Measurements from ENCODE around the gene REC8.

REC8 gene

GRCh38 chr14:24132976-24133375 lies 38.9 kb upstream of the REC8 start:
- in situ Hi-C loops (cut with MboI; ENCODE audit: low pct_unique_long_range_greater_than_20kb, low sequenced_read_pairs, unreplicated experiment): no loop called here
- no peak for TF ChIP-seq CTCF (IDR thresholded peaks at IDR 0.05; ENCODE audit: extremely low read depth, insufficient read depth, missing control alignments)

GRCh38 chr14:24133735-24134134 lies 38.1 kb upstream of the REC8 start:
- no peak for DNase-seq (ENCODE audit: low spot score)
- in situ Hi-C loops (cut with MboI; ENCODE audit: low pct_unique_long_range_greater_than_20kb, low sequenced_read_pairs, unreplicated experiment): no loop called here
- no peak for TF ChIP-seq CTCF (IDR thresholded peaks at IDR 0.05; ENCODE audit: extremely low read depth, insufficient read depth, missing control alignments)

More at GRCh38 chr14:24132976-24133375, 38.9 kb upstream of the REC8 start:
- no peak for DNase-seq (ENCODE audit: low spot score)

GRCh38 chr14:24135584-24135833 lies 36.4 kb upstream of the REC8 start:
- in situ Hi-C loops (cut with MboI; ENCODE audit: low pct_unique_long_range_greater_than_20kb, low sequenced_read_pairs, unreplicated experiment): no loop called here
- TF ChIP-seq CTCF (IDR thresholded peaks at IDR 0.05; ENCODE audit: extremely low read depth, insufficient read depth, missing control alignments): no peak
- DNase-seq (ENCODE audit: low spot score): no peak

GRCh38 chr14:24135834-24136683 lies 35.8 kb upstream of the REC8 start, which contains the start of gene PSME1:
TSS of gene PSME1 (plus strand) at chr14:24136194. CDS start at chr14:24136263, 69 bp downstream.
- no peak for TF ChIP-seq CTCF (IDR thresholded peaks at IDR 0.05; ENCODE audit: extremely low read depth, insufficient read depth, missing control alignments)
- in situ Hi-C loops (cut with MboI; ENCODE audit: low pct_unique_long_range_greater_than_20kb, low sequenced_read_pairs, unreplicated experiment): no loop called here
- peak; percentile 98 for DNase-seq (ENCODE audit: low spot score)

- DNase-seq (ENCODE audit: low spot score): no peak
- TF ChIP-seq CTCF (IDR thresholded peaks at IDR 0.05; ENCODE audit: extremely low read depth, insufficient read depth, missing control alignments): no peak
- in situ Hi-C loops (cut with MboI; ENCODE audit: low pct_unique_long_range_greater_than_20kb, low sequenced_read_pairs, unreplicated experiment): no loop called here
Observed at GRCh38 chr14:24136684-24137528, 35.0 kb upstream of the REC8 start.

- in situ Hi-C loops (cut with MboI; ENCODE audit: low pct_unique_long_range_greater_than_20kb, low sequenced_read_pairs, unreplicated experiment): no loop called here
Observed at GRCh38 chr14:24137529-24138395, 34.1 kb upstream of the REC8 start.

More at GRCh38 chr14:24137529-24138395, 34.1 kb upstream of the REC8 start:
- TF ChIP-seq CTCF (IDR thresholded peaks at IDR 0.05; ENCODE audit: extremely low read depth, insufficient read depth, missing control alignments): no peak
- DNase-seq (ENCODE audit: low spot score): no peak

Measured in GM13977 (cell line).